Measurements from ENCODE around the gene COQ5. TPM values are rescaled to one million over a fixed set of nuclear protein-coding genes. Genes with fewer than 3 reads are reported as not detected.

COQ5 gene
- total RNA-seq (ENCODE audit: unreplicated experiment), result 32.0 TPM
- long read RNA-seq, transcript COQ5-201 (7 exons, 1,535 nt), result major isoform, 28 of 53 reads
- long read RNA-seq, partial matches to known transcripts, result 0 of 53 reads
- long read RNA-seq, other reads (novel, unspliced or antisense), result 25 of 53 reads

GRCh38 chr12:120528861-120529525 is at the start of gene COQ5:
Gene COQ5 (minus strand): TSS chr12:120529158. CDS start chr12:120529141, 17 bp downstream.
- Mint-ChIP-seq H3K4me3 (ENCODE audit: unreplicated experiment) (peak within 1 kb of the TSS; percentile 100), H3K27ac (ENCODE audit: unreplicated experiment) (peak within 1 kb of the TSS; percentile 100), H3K36me3 (ENCODE audit: unreplicated experiment) (no peaks in the 10 kb centered on the region), H3K9me3 (ENCODE audit: unreplicated experiment) (peaks cover 9% of the 10 kb centered on the region), H3K4me1 (ENCODE audit: low read depth, unreplicated experiment) (peaks cover 5% of the 10 kb centered on the region), H3K27me3 (ENCODE audit: unreplicated experiment) (peaks cover 6% of the 10 kb centered on the region)
- peak; percentile 95 for DNase-seq
- no peak for TF ChIP-seq CTCF (IDR thresholded peaks at IDR 0.05; ENCODE audit: partially characterized antibody, unreplicated experiment)

- Mint-ChIP-seq H3K27ac (ENCODE audit: unreplicated experiment) (no peak overlapping the region), H3K27me3 (ENCODE audit: unreplicated experiment) (no peaks in the 10 kb centered on the region), H3K36me3 (ENCODE audit: unreplicated experiment) (no peaks in the 10 kb centered on the region), H3K4me3 (ENCODE audit: unreplicated experiment) (no peak overlapping the region), H3K4me1 (ENCODE audit: low read depth, unreplicated experiment) (no peaks in the 10 kb centered on the region), H3K9me3 (ENCODE audit: unreplicated experiment) (peaks cover 3% of the 10 kb centered on the region)
- TF ChIP-seq CTCF (IDR thresholded peaks at IDR 0.05; ENCODE audit: partially characterized antibody, unreplicated experiment), result no peak
- DNase-seq, result no peak
These were observed 45.1 kb upstream of the COQ5 start for GRCh38 chr12:120574106-120574505.

- Mint-ChIP-seq H3K27ac (ENCODE audit: unreplicated experiment) (no peak overlapping the region), H3K4me1 (ENCODE audit: low read depth, unreplicated experiment) (no peaks in the 10 kb centered on the region)
- no peak for DNase-seq
These were observed 44.6 kb upstream of the COQ5 start for GRCh38 chr12:120573560-120573959.

GRCh38 chr12:120571299-120571698 is 42.3 kb upstream of the COQ5 start:
- DNase-seq, result no peak
- no peaks in the 10 kb centered on the region for H3K36me3 Mint-ChIP-seq (ENCODE audit: unreplicated experiment)
- H3K9me3 Mint-ChIP-seq (ENCODE audit: unreplicated experiment), result peaks cover 3% of the 10 kb centered on the region
- no peaks in the 10 kb centered on the region for H3K4me1 Mint-ChIP-seq (ENCODE audit: low read depth, unreplicated experiment)
- H3K4me3 Mint-ChIP-seq (ENCODE audit: unreplicated experiment), result no peak overlapping the region
- TF ChIP-seq CTCF (IDR thresholded peaks at IDR 0.05; ENCODE audit: partially characterized antibody, unreplicated experiment), result no peak
- no peak overlapping the region for H3K27ac Mint-ChIP-seq (ENCODE audit: unreplicated experiment)
- H3K27me3 Mint-ChIP-seq (ENCODE audit: unreplicated experiment), result no peaks in the 10 kb centered on the region

More at GRCh38 chr12:120573560-120573959, 44.6 kb upstream of the COQ5 start:
- no peak overlapping the region for H3K4me3 Mint-ChIP-seq (ENCODE audit: unreplicated experiment)
- no peaks in the 10 kb centered on the region for H3K36me3 Mint-ChIP-seq (ENCODE audit: unreplicated experiment)
- TF ChIP-seq CTCF (IDR thresholded peaks at IDR 0.05; ENCODE audit: partially characterized antibody, unreplicated experiment), result no peak
- peaks cover 3% of the 10 kb centered on the region for H3K9me3 Mint-ChIP-seq (ENCODE audit: unreplicated experiment)
- no peaks in the 10 kb centered on the region for H3K27me3 Mint-ChIP-seq (ENCODE audit: unreplicated experiment)

GRCh38 chr12:120563495-120563894 is 34.5 kb upstream of the COQ5 start:
- no peaks in the 10 kb centered on the region for H3K4me1 Mint-ChIP-seq (ENCODE audit: low read depth, unreplicated experiment)
- H3K27ac Mint-ChIP-seq (ENCODE audit: unreplicated experiment), result no peak overlapping the region
- no peak for DNase-seq
- TF ChIP-seq CTCF (IDR thresholded peaks at IDR 0.05; ENCODE audit: partially characterized antibody, unreplicated experiment), result no peak
- no peak overlapping the region for H3K4me3 Mint-ChIP-seq (ENCODE audit: unreplicated experiment)
- no peaks in the 10 kb centered on the region for H3K9me3 Mint-ChIP-seq (ENCODE audit: unreplicated experiment)
- H3K27me3 Mint-ChIP-seq (ENCODE audit: unreplicated experiment), result no peaks in the 10 kb centered on the region
- H3K36me3 Mint-ChIP-seq (ENCODE audit: unreplicated experiment), result no peaks in the 10 kb centered on the region

Data from glutamatergic neuron (in vitro differentiated cells).